ENCODE results near the gene OR10A5. TPM values are rescaled to one million over a fixed set of nuclear protein-coding genes. Genes with fewer than 3 reads are reported as not detected.

OR10A5 gene
- total and polyA plus RNA-seq, 2 of the 8 experiments (the other 6 are each of a cell fraction or from before 2014, with no cell fraction given) = not detected

DNA sequence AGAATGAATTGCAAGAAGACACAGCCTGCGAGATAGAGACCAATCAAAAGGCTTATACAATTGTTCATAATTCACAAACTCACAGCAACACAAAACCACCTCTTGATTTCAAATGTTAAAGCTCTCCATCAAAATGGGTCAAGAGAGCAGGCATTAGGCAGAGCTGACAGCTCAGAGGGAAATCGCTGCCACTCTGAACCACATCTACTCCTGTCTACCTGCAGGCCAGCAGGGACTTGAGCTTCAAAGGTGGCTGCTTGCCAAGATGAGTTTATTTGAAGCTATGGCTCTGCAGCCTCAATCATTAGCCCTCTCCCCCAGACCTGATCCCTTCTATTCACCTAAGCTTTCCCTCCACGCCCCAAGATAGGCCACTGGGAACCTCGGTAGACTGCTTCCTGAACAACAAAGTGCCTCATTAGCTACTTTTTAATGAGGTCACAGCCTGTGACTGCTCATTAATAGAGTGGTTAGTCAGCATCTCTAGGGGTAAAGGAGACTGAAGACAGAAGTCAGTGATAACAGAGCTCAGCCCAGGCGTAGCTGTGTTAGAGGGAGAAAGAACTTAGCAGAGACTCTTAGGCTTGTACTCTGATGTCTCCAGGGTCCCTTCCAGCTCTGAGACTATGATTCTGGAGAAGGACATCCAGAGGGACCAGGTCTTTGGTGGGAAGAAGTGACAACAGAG, 21.2 kb upstream of the OR10A5 start:
- H3K4ac ChIP-seq (replicated peaks; ENCODE audit: insufficient read length, low read depth, low read length) = no peak overlapping the region
- H4K8ac ChIP-seq (ENCODE audit: extremely low read depth, insufficient read depth, low read length) = no peak overlapping the region
- H2AFZ ChIP-seq (ENCODE audit: low read length) = no peak overlapping the region
- TF ChIP-seq SRF (IDR thresholded peaks at IDR 0.05; ENCODE audit: low read depth, low read length) (no peak), YY1 (IDR thresholded peaks at IDR 0.05; ENCODE audit: low read depth, low read length) (no peak), RXRA (IDR thresholded peaks at IDR 0.05; ENCODE audit: insufficient read depth, low read depth, low read length) (no peak), FOSL1 (IDR thresholded peaks at IDR 0.05; ENCODE audit: insufficient read depth, low read depth, low read length) (no peak), RBBP5 (IDR thresholded peaks at IDR 0.05; ENCODE audit: borderline replicate concordance, low read depth, low read length) (no peak), RFX5 (IDR thresholded peaks at IDR 0.05; ENCODE audit: borderline replicate concordance, low read depth, low read length) (no peak), E2F6 (IDR thresholded peaks at IDR 0.05) (no peak), SIN3A (conservative IDR thresholded peaks at IDR 0.05 in 1 of 2, IDR thresholded peaks at IDR 0.05 in 1 of 2; ENCODE audit: low read depth in 1 of 2, low read length in 2 of 2) (no peak), SP4 (IDR thresholded peaks at IDR 0.05; ENCODE audit: low read length) (no peak), EP300 (IDR thresholded peaks at IDR 0.05; ENCODE audit: borderline replicate concordance in 1 of 2, low read depth in 2 of 2, low read length in 2 of 2) (no peak), GTF2F1 (IDR thresholded peaks at IDR 0.05; ENCODE audit: borderline replicate concordance, low read depth, low read length) (no peak), EGR1 (IDR thresholded peaks at IDR 0.05; ENCODE audit: borderline replicate concordance, low read depth, low read length) (no peak)

More for the DNA sequence above, 21.2 kb upstream of the OR10A5 start:
- Histone ChIP-seq H2BK12ac (ENCODE audit: low read depth, low read length) (no peak overlapping the region), H3K9me3 (ENCODE audit: insufficient read depth in 2 of 2, low read depth in 1 of 2, low read length in 1 of 2) (no peaks in the 10 kb centered on the region), H4K20me1 (replicated peaks in 1 of 2; ENCODE audit: control insufficient read depth in 1 of 2, insufficient read depth in 2 of 2, low read length in 2 of 2) (no peaks in the 10 kb centered on the region), H3K18ac (ENCODE audit: extremely low read depth, low read length) (no peak overlapping the region), H3K4me2 (ENCODE audit: insufficient read depth in 1 of 2, low read depth in 2 of 2, low read length in 2 of 2) (no peak overlapping the region), H4K91ac (replicated peaks; ENCODE audit: insufficient read length, low read length) (no peak overlapping the region), H3K79me1 (ENCODE audit: low read depth, low read length) (no peaks in the 10 kb centered on the region), H2BK120ac (replicated peaks; ENCODE audit: low read depth, low read length) (no peak overlapping the region), H3K27ac (ENCODE audit: low read depth, low read length) (no peak overlapping the region), H2BK15ac (ENCODE audit: low read length) (no peak overlapping the region), H3K23ac (ENCODE audit: insufficient read length) (no peak overlapping the region), H3K9ac (replicated peaks in 1 of 4; ENCODE audit: extremely low read depth in 1 of 4, low read depth in 3 of 4, low read length in 3 of 4) (no peak overlapping the region), H3K4me3 (ENCODE audit: extremely low read depth in 1 of 4, insufficient read depth in 2 of 4, low read depth in 3 of 4, low read length in 4 of 4) (no peak overlapping the region), H3K36me3 (ENCODE audit: control insufficient read depth in 2 of 4, insufficient read depth in 4 of 4, low read length in 3 of 4) (no peaks in the 10 kb centered on the region), H4K5ac (ENCODE audit: insufficient read length, low read depth, low read length) (no peak overlapping the region), H3K56ac (replicated peaks; ENCODE audit: insufficient read length, low read depth, low read length) (no peak overlapping the region), H3K23me2 (ENCODE audit: low read depth, low read length) (no peaks in the 10 kb centered on the region), H3K27me3 (replicated peaks in 1 of 4; ENCODE audit: control insufficient read depth in 3 of 4, extremely low read depth in 1 of 4, insufficient read depth in 3 of 4, low read length in 3 of 4) (no peaks in the 10 kb centered on the region), H3K4me1 (replicated peaks in 1 of 4; ENCODE audit: control insufficient read depth in 3 of 4, insufficient read depth in 4 of 4, low read length in 3 of 4) (no peaks in the 10 kb centered on the region), H3K79me2 (ENCODE audit: control insufficient read depth in 1 of 2, insufficient read depth in 2 of 2, low read length in 2 of 2) (no peaks in the 10 kb centered on the region), H2BK5ac (ENCODE audit: low read depth, low read length) (no peak overlapping the region), H2AK5ac (ENCODE audit: low read depth, low read length) (no peak overlapping the region), H2BK20ac (ENCODE audit: low read length) (no peak overlapping the region), H3K14ac (ENCODE audit: insufficient read length) (no peak overlapping the region)
- DNase-seq (ENCODE audit: low read depth in 1 of 2, low spot score in 2 of 2) = no peak
- ChIA-PET CTCF (ENCODE audit: partially characterized antibody) (interaction anchor here (0.7 to 4.5 kb wide), 9 partner anchors 10 to 532 kb away, joined by 3 to 24 read pairs (median 3); partner anchors contain the start of genes OR10A2 and ZNF215), POLR2A (ENCODE audit: partially characterized antibody) (no interaction called here)
- FAIRE-seq = no peak
- WGBS, 2 experiments (ENCODE audit: extremely low coverage in 1 of 2, insufficient coverage in 1 of 2, insufficient read length in 1 of 2, insufficient replicate concordance in 2 of 2, low coverage in 1 of 2, low lambda C conversion rate in 2 of 2, missing lambda C conversion rate in 1 of 2) = 92% methylated on average over 5 of the region's 5 CpGs; no CpG with 5 or more reads in 1 of the 2 experiments

Measured in H1 (cell line).